GM18867 (cell line): ENCODE measurements around the gene FKBP4.

Source experiments
- ATAC-seq: cut with Tn5 transposase; IDR thresholded peaks from one replicate; pipeline ENCODE4 v1.9.1; 2021; ENCODE audit warnings: mild to moderate bottlenecking, moderate library complexity; ENCODE audit not compliant: unreplicated experiment

Gene FKBP4

DNA sequence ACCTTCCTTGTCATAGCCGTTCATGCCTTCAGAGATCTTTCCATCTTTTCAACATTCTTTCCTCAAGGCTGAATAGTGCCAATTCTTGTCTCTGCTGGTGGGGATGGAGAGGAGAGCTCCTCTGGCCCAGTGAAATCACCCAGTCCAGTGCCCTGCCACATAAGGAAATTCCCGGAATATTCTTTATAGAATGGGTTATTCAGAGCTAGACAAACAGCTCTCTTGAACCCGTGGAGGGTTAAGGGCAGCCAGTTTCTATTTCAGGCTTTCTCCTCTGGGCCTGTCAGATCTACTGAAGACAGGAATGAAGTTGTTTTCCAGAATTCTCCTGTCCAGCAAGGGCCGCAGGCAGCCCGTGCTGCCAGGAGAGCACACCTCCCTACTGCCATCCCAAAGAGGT, 48.2 kb downstream of the FKBP4 start:
- ATAC-seq, result no peak

DNA sequence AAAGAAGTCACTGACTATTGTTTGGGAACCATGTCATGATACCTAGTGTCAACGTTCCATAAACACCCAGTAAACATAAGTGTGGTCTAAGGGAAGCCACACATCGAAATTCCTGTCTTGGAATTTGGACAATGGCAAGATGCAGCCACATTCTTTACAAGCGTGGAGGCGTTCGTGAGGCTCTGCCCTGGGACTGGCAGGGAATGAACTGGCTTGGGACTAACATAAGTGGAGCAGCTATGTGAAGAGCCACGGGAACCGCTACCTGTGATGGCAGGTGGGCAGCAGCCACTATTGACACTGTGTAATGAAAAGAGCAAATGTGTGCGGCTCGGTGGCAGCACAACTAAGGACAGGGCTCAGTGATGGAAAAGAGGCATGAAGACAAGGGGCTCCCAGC, 50.0 kb downstream of the FKBP4 start:
- ATAC-seq, result no peak

DNA sequence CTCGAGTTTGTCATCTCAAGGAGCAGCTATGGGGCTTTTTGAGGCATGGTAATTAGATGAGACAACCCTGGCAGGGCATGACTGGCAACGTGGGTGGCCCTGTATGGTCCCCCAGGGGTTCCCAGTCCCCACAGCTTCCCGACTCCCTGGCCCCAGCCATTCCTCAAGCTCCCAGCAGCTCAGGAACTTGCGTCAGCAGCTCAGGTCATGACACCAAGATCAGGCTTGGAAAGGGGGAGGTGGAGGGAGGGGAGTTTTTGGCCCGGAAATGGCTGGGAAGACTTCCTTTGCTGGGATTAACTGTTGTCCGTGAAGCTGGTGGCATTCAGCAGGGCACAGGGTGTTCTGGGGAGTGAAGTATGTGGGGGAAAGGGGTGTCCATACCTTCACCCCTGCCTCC, 50.5 kb downstream of the FKBP4 start:
- ATAC-seq, result no peak

GRCh38 chr12:2851931-2852330, 57.2 kb downstream of the FKBP4 start:
- no peak for ATAC-seq

DNA sequence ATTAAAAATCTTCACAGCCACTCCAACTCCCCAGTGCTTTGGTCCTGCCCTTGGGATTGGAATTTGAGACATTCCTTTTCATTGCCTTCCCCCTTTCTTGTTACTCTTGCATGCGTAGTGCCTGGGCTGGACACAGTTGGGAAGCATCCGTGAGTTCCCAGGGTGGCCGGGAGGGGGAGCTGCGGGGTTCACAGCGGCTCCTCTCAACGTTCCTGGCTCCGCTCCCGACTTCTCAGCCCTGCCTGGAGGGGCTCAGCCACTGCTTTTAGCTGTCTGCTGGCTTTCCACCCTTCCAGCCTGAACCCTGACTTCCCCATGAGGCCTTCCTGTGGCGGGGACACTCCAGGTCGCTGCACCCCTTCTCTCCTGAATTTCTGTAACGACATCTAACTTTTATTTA, 58.9 kb downstream of the FKBP4 start:
- ATAC-seq, result no peak
